ENCODE results near the gene GNAT2. TPM values are rescaled to one million over a fixed set of nuclear protein-coding genes. Genes with fewer than 3 reads are reported as not detected.

GNAT2 gene
- total and polyA plus RNA-seq, 2 experiments from 2014 or later: not detected

- Histone ChIP-seq H3K4me3 (no peak overlapping the region), H3K9me3 (ENCODE audit: low read depth) (no peaks in the 10 kb centered on the region), H3K27ac (no peak overlapping the region), H4K20me1 (ENCODE audit: insufficient read depth) (no peaks in the 10 kb centered on the region), H3K79me2 (ENCODE audit: insufficient read depth) (no peaks in the 10 kb centered on the region), H2AFZ (no peak overlapping the region), H3K36me3 (ENCODE audit: low read depth) (no peaks in the 10 kb centered on the region), H3K4me1 (ENCODE audit: insufficient read depth) (0 out of 2 replicates have a peak, but pooled peaks cover 8% of the 10 kb centered on the region), H3K4me2 (ENCODE audit: unreplicated experiment) (no peak overlapping the region), H3K9ac (no peak overlapping the region), H3F3A (ENCODE audit: insufficient read depth) (no peaks in the 10 kb centered on the region), H3K27me3 (replicated peaks; ENCODE audit: insufficient read depth) (no peaks in the 10 kb centered on the region), H3K9me2 (ENCODE audit: insufficient read depth) (no peaks in the 10 kb centered on the region)
- in situ Hi-C loops (cut with MboI): no loop called here
- DNase-seq: no peak
- WGBS, 2 experiments (ENCODE audit: low coverage in 1 of 2, low lambda C conversion rate in 2 of 2, missing lambda C conversion rate in 2 of 2): 49 to 54% methylated on average over 3 of the region's 3 CpGs
- TF ChIP-seq EZH2phosphoT487 (IDR thresholded peaks at IDR 0.05; ENCODE audit: insufficient read depth, low read depth) (no peak), EZH2 (IDR thresholded peaks at IDR 0.05; ENCODE audit: insufficient read depth, poor library complexity, severe bottlenecking) (no peak)
These were observed 39.2 kb upstream of the GNAT2 start for GRCh38 chr1:109658533-109659042.

- Histone ChIP-seq H3K27me3 (replicated peaks; ENCODE audit: insufficient read depth) (no peaks in the 10 kb centered on the region), H3K4me3 (no peak overlapping the region), H3K4me1 (ENCODE audit: insufficient read depth) (0 out of 2 replicates have a peak, but pooled peaks cover 8% of the 10 kb centered on the region), H3K36me3 (ENCODE audit: low read depth) (no peaks in the 10 kb centered on the region), H3K4me2 (ENCODE audit: unreplicated experiment) (no peak overlapping the region), H4K20me1 (ENCODE audit: insufficient read depth) (no peaks in the 10 kb centered on the region), H2AFZ (no peak overlapping the region), H3K79me2 (ENCODE audit: insufficient read depth) (no peaks in the 10 kb centered on the region), H3F3A (ENCODE audit: insufficient read depth) (no peaks in the 10 kb centered on the region), H3K27ac (no peak overlapping the region), H3K9me3 (ENCODE audit: low read depth) (no peaks in the 10 kb centered on the region), H3K9me2 (ENCODE audit: insufficient read depth) (no peaks in the 10 kb centered on the region), H3K9ac (no peak overlapping the region)
- DNase-seq: no peak
- WGBS, 2 experiments (ENCODE audit: low coverage in 1 of 2, low lambda C conversion rate in 2 of 2, missing lambda C conversion rate in 2 of 2): 75 to 77% methylated on average over 7 of the region's 7 CpGs
- in situ Hi-C loops (cut with MboI): no loop called here
- TF ChIP-seq EZH2phosphoT487 (IDR thresholded peaks at IDR 0.05; ENCODE audit: insufficient read depth, low read depth): no peak
- no peak for TF ChIP-seq EZH2 (IDR thresholded peaks at IDR 0.05; ENCODE audit: insufficient read depth, poor library complexity, severe bottlenecking)
These were observed 38.6 kb upstream of the GNAT2 start for GRCh38 chr1:109657970-109658369.

- no peaks in the 10 kb centered on the region for H3K27me3 ChIP-seq (replicated peaks; ENCODE audit: insufficient read depth)
- H3K9me2 ChIP-seq (ENCODE audit: insufficient read depth): no peaks in the 10 kb centered on the region
- no peak overlapping the region for H3K27ac ChIP-seq
- H3K36me3 ChIP-seq (ENCODE audit: low read depth): no peaks in the 10 kb centered on the region
- no peaks in the 10 kb centered on the region for H4K20me1 ChIP-seq (ENCODE audit: insufficient read depth)
- no peak overlapping the region for H3K4me3 ChIP-seq
- no peaks in the 10 kb centered on the region for H3K79me2 ChIP-seq (ENCODE audit: insufficient read depth)
- H3K4me1 ChIP-seq (ENCODE audit: insufficient read depth): 0 out of 2 replicates have a peak, but pooled peaks cover 8% of the 10 kb centered on the region
- WGBS, 2 experiments (ENCODE audit: low coverage in 1 of 2, low lambda C conversion rate in 2 of 2, missing lambda C conversion rate in 2 of 2): 92 to 93% methylated on average over 4 of the region's 4 CpGs
- DNase-seq: no peak
- in situ Hi-C loops (cut with MboI): no loop called here
- no peaks in the 10 kb centered on the region for H3K9me3 ChIP-seq (ENCODE audit: low read depth)
- H3F3A ChIP-seq (ENCODE audit: insufficient read depth): no peaks in the 10 kb centered on the region
- H2AFZ ChIP-seq: no peak overlapping the region
- TF ChIP-seq EZH2 (IDR thresholded peaks at IDR 0.05; ENCODE audit: insufficient read depth, poor library complexity, severe bottlenecking) (no peak), EZH2phosphoT487 (IDR thresholded peaks at IDR 0.05; ENCODE audit: insufficient read depth, low read depth) (no peak)
- H3K4me2 ChIP-seq (ENCODE audit: unreplicated experiment): no peak overlapping the region
- H3K9ac ChIP-seq: no peak overlapping the region
These were observed 38.0 kb upstream of the GNAT2 start for GRCh38 chr1:109657395-109657794.

- no peak for TF ChIP-seq EZH2phosphoT487 (IDR thresholded peaks at IDR 0.05; ENCODE audit: insufficient read depth, low read depth)
- no peak for TF ChIP-seq EZH2 (IDR thresholded peaks at IDR 0.05; ENCODE audit: insufficient read depth, poor library complexity, severe bottlenecking)
- H3K27me3 ChIP-seq (replicated peaks; ENCODE audit: insufficient read depth): peaks cover 13% of the 10 kb centered on the region; the same call in 1 of the 2 replicates
- H3K4me3 ChIP-seq: peak within 1 kb of the TSS; percentile 84
- H3K9me2 ChIP-seq (ENCODE audit: insufficient read depth): no peaks in the 10 kb centered on the region
- H3F3A ChIP-seq (ENCODE audit: insufficient read depth): no peaks in the 10 kb centered on the region
- H4K20me1 ChIP-seq (ENCODE audit: insufficient read depth): no peaks in the 10 kb centered on the region
- H3K9me3 ChIP-seq (ENCODE audit: low read depth): no peaks in the 10 kb centered on the region
- WGBS, 2 experiments (ENCODE audit: low coverage in 1 of 2, low lambda C conversion rate in 2 of 2, missing lambda C conversion rate in 2 of 2): 2 to 3% methylated on average over 47 to 54 of the region's 54 CpGs
- no peaks in the 10 kb centered on the region for H3K36me3 ChIP-seq (ENCODE audit: low read depth)
- peak within 1 kb of the TSS; percentile 39; the same call in 1 of the 2 replicates for H3K27ac ChIP-seq
- H3K4me1 ChIP-seq (ENCODE audit: insufficient read depth): 0 out of 2 replicates have a peak, but pooled peaks cover 8% of the 10 kb centered on the region
- H3K4me2 ChIP-seq (ENCODE audit: unreplicated experiment): peak within 1 kb of the TSS; percentile 96
- in situ Hi-C loops (cut with MboI): no loop called here
- H3K9ac ChIP-seq: peak within 1 kb of the TSS; percentile 78
- H3K79me2 ChIP-seq (ENCODE audit: insufficient read depth): no peaks in the 10 kb centered on the region
- peak; percentile 91 for DNase-seq
- H2AFZ ChIP-seq: peak within 1 kb of the TSS; percentile 97
These were observed 36.5 kb upstream of the GNAT2 start, which contains the start of gene GSTM4 for GRCh38 chr1:109655615-109656519. Gene GSTM4 (plus strand): TSS chr1:109656099. CDS start chr1:109656390, 291 bp downstream.

All from GM23248 (cell line).